GM10248 (cell line): ENCODE results near the gene HLA-DOA.

ENCODE experiments used
- CTCF ChIA-PET: fragments of 300-600 bp; sonication (Branson Sonifier 250); formaldehyde crosslinking; extraction: SDS; loops from one replicate; lab custom pipeline; 2021; ENCODE audit warnings: antibody characterized with exemption; lab: Yijun Ruan, JAX
- POLR2A ChIA-PET: fragments of 350-650 bp; sonication (Branson Sonifier 250); formaldehyde crosslinking; extraction: SDS; loops from one replicate; lab custom pipeline; 2020; ENCODE audit warnings: antibody characterized with exemption; lab: Yijun Ruan, JAX
- DNase-seq: peaks from one replicate; pipeline ENCODE4 v3.0.0; 2012; ENCODE audit errors: extremely low spot score
- TF ChIP-seq, protein P1 (sequence below): IDR thresholded peaks from 2 replicates; pipeline ENCODE4 v1.5.1; 2012; ENCODE audit warnings: mild to moderate bottlenecking, low read depth; ENCODE audit errors: extremely low read depth, missing control alignments, control extremely low read depth

HLA-DOA gene

GRCh38 chr6:33010356-33010755 is 965 bp upstream of the HLA-DOA start:
- CTCF ChIA-PET, result interaction anchor here (0.7 to 2.0 kb wide), 10 partner anchors 10 to 238 kb away, joined by 3 to 8 read pairs (median 5); partner anchors contain the start of gene HLA-DPB1

DNA sequence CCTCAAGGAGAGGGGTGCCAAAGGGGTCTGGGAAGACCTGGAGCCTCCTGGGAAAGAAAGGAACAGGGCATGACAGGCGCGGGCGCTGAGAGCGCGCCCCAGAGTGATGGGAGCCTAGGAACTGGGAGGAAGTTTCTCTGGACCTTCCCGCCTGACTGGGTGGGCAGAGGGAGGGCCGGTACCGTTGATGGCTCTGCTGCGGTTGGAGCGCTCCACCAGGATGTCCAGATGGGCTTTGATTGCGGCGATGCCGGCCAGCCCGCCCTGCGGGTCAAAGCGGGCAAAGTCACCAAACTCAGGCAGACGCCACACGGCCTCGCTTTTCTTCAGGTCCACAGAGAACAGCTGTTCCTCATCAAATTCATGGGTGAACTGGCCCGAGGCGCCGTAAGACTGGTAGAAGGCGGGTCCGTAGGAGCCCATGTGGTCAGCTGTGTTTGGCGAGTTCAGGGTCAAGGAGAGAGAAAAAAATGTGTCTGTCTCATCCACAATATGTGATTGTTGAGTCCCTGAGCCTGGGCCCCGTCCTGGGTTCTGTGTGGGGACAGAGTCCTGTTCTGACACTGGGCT is 1.5 kb downstream of the HLA-DOA start:
- POLR2A ChIA-PET, result interaction anchor here (1.6 kb wide), 1 partner anchor 36 kb away, joined by 8 read pairs; no protein-coding TSS in a partner anchor
- peak; percentile 9 for DNase-seq
- TF ChIP-seq, protein P1, sequence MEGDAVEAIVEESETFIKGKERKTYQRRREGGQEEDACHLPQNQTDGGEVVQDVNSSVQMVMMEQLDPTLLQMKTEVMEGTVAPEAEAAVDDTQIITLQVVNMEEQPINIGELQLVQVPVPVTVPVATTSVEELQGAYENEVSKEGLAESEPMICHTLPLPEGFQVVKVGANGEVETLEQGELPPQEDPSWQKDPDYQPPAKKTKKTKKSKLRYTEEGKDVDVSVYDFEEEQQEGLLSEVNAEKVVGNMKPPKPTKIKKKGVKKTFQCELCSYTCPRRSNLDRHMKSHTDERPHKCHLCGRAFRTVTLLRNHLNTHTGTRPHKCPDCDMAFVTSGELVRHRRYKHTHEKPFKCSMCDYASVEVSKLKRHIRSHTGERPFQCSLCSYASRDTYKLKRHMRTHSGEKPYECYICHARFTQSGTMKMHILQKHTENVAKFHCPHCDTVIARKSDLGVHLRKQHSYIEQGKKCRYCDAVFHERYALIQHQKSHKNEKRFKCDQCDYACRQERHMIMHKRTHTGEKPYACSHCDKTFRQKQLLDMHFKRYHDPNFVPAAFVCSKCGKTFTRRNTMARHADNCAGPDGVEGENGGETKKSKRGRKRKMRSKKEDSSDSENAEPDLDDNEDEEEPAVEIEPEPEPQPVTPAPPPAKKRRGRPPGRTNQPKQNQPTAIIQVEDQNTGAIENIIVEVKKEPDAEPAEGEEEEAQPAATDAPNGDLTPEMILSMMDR, result no peak
- CTCF ChIA-PET, result interaction anchor here (0.7 to 1.7 kb wide), 2 partner anchors 24 to 66 kb away, joined by 3 to 6 read pairs; partner anchors contain the start of gene HLA-DPA1

More at GRCh38 chr6:33010356-33010755, 965 bp upstream of the HLA-DOA start:
- POLR2A ChIA-PET, result interaction anchor here (1.2 kb wide), 1 partner anchor 38 kb away, joined by 3 read pairs; no protein-coding TSS in a partner anchor
- peak; percentile 2 for DNase-seq
- TF ChIP-seq, protein P1, result no peak

DNA sequence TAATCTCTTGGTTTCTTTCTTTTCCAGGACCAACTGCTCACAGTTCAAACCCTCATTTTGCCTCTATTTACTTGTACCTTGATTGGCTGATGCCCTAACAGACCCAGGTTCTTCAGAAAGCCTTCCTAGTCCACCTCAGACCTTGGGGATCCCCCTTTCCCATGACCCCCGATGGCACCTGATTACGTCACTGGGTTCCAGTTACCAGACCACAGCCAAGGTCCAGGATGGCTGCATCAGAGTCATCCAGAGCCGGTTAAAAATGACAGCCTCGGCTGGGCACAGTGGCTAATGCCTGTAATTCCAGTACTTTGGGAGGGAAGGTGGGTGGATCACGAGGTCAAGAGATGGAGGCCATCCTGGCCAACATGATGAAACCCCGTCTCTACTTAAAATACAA is 4.5 kb downstream of the HLA-DOA start:
- TF ChIP-seq, protein P1, result no peak
- CTCF ChIA-PET, result interaction anchor here (1.1 to 1.6 kb wide), 5 partner anchors 9 to 243 kb away, joined by 3 to 9 read pairs (median 4); no protein-coding TSS in a partner anchor
- POLR2A ChIA-PET, result no interaction called here
- no peak for DNase-seq

DNA sequence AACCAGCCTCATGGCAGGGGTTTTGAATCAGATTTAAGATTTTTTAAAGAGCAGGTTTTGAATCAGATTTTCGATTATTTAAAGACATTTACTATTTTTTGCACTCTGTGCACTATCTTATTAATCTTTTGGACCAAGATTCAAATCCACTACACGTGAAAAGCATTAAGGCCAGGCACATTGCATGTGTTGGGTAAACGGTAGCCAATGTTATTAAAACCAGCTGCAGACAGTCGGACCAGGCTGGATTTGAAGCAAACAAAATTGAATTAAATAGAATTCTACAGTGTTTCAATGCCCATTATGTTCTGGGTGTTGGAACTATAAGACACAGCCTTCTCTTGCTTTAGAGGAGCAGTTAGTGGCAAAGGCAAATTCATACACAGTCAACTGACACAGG is 7.7 kb downstream of the HLA-DOA start:
- ChIA-PET POLR2A (interaction anchor here (1.0 kb wide), 1 partner anchor 30 kb away, joined by 3 read pairs; no protein-coding TSS in a partner anchor), CTCF (interaction anchor here (1.3 to 2.1 kb wide), 8 partner anchors 9 to 180 kb away, joined by 3 to 15 read pairs (median 8); no protein-coding TSS in a partner anchor)
- no peak for DNase-seq
- TF ChIP-seq, protein P1, result no peak

- ChIA-PET POLR2A (no interaction called here), CTCF (interaction anchor here (0.7 to 2.5 kb wide), 25 partner anchors 9 to 247 kb away, joined by 3 to 15 read pairs (median 3); partner anchors contain the start of gene HLA-DPA1)
- peak; percentile 60 for DNase-seq
- TF ChIP-seq, protein P1, result peak; percentile 31
Observed at GRCh38 chr6:33000055-33000454, 9.3 kb downstream of the HLA-DOA start.

DNA sequence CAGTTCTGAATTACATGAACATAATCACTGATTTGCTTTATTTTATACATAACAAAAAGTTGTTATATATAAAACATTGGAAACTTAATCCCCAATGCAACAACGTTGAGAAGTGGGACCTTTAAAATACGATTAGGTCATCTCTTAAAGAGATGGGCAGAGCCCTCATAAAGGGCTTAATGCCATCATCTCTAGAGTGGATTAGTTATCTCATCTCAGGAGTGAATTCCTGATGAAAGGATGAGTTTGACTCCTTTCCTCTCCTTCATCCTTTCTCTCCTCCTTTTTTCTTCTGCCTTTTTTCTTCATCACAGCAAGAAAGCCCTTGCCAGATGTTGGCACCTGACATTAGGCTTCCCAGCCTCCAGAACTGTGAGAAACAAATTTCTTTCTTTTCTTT is 13.9 kb downstream of the HLA-DOA start:
- ChIA-PET POLR2A (no interaction called here), CTCF (interaction anchor here (0.9 to 2.2 kb wide), 2 partner anchors 10 to 62 kb away, joined by 3 to 5 read pairs; no protein-coding TSS in a partner anchor)
- TF ChIP-seq, protein P1, result no peak
- no peak for DNase-seq
